ENCODE measurements around the gene REXO4.
A peak's percentile ranks its signal among the peaks of the same experiment; 100 is the strongest.

Gene REXO4

GRCh38 chr9:133382507-133383141 lies 35.2 kb downstream of the REXO4 start:
- ChIA-PET CTCF (no interaction called here), POLR2A (no interaction called here)
- peaks cover 5% of the 10 kb centered on the region for H3K4me1 ChIP-seq (ENCODE audit: control insufficient read depth, insufficient read depth, low read length)
- peak; percentile 8; the same call in 1 of the 2 replicates for TF ChIP-seq ZNF133 (tag by site-specific recombination; IDR thresholded peaks at IDR 0.05)
- no peak for TF ChIP-seq ZNF701 (tag by site-specific recombination; IDR thresholded peaks at IDR 0.05)
- TF ChIP-seq ZNF621 (tag by site-specific recombination; IDR thresholded peaks at IDR 0.05): peak; percentile 59; the same call in 1 of the 2 replicates
- no peak for TF ChIP-seq ZNF510 (tag by site-specific recombination; IDR thresholded peaks at IDR 0.05; ENCODE audit: insufficient replicate concordance)
- peak; percentile 88 for TF ChIP-seq ZNF513 (tag by site-specific recombination; IDR thresholded peaks at IDR 0.05)
- no peak for TF ChIP-seq ZNF677 (tag by site-specific recombination; IDR thresholded peaks at IDR 0.05)
- TF ChIP-seq YY2 (tag by site-specific recombination; IDR thresholded peaks at IDR 0.05): peak; percentile 63
- TF ChIP-seq ZBTB10 (tag by site-specific recombination; IDR thresholded peaks at IDR 0.05): 0 out of 2 replicates have a peak, but pooled peaks have one; percentile 19
- TF ChIP-seq ZNF114 (tag by site-specific recombination; IDR thresholded peaks at IDR 0.05): no peak
- no peak for TF ChIP-seq ZNF639 (tag by site-specific recombination; IDR thresholded peaks at IDR 0.05)
- no peak; the same call in 1 of the 2 replicates for TF ChIP-seq ZNF18 (tag by site-specific recombination; IDR thresholded peaks at IDR 0.05)
- no peak for TF ChIP-seq GFI1B (tag by site-specific recombination; IDR thresholded peaks at IDR 0.05)
- TF ChIP-seq ZBTB20 (tag by site-specific recombination; IDR thresholded peaks at IDR 0.05): peak; percentile 28; the same call in 1 of the 2 replicates
- TF ChIP-seq ZNF239 (tag by site-specific recombination; IDR thresholded peaks at IDR 0.05): peak; percentile 18; the same call in 1 of the 2 replicates
- TF ChIP-seq PATZ1 (tag by site-specific recombination; IDR thresholded peaks at IDR 0.05): no peak
- no peak for TF ChIP-seq ZNF274 (IDR thresholded peaks at IDR 0.05; ENCODE audit: low read length)
- TF ChIP-seq ZNF274 (tag by site-specific recombination; IDR thresholded peaks at IDR 0.05; ENCODE audit: borderline replicate concordance): 0 out of 2 replicates have a peak, but pooled peaks have one; percentile 53
- TF ChIP-seq SALL2 (tag by site-specific recombination; IDR thresholded peaks at IDR 0.05; ENCODE audit: borderline replicate concordance): 0 out of 2 replicates have a peak, but pooled peaks have one; percentile 66
- TF ChIP-seq ZNF354C (tag by site-specific recombination; IDR thresholded peaks at IDR 0.05; ENCODE audit: borderline replicate concordance, low read depth): no peak
- TF ChIP-seq ZNF521 (tag by site-specific recombination; IDR thresholded peaks at IDR 0.05): 0 out of 2 replicates have a peak, but pooled peaks have one; percentile 91
- TF ChIP-seq KLF17 (tag by site-specific recombination; IDR thresholded peaks at IDR 0.05): no peak
- no peak for TF ChIP-seq WT1 (tag by site-specific recombination; IDR thresholded peaks at IDR 0.05)
- peak; percentile 31; the same call in 1 of the 2 replicates for TF ChIP-seq ZNF488 (tag by site-specific recombination; IDR thresholded peaks at IDR 0.05)
- TF ChIP-seq ZNF585B (tag by site-specific recombination; IDR thresholded peaks at IDR 0.05): no peak
- TF ChIP-seq SP2 (tag by site-specific recombination; IDR thresholded peaks at IDR 0.05): no peak
- 0 out of 2 replicates have a peak, but pooled peaks have one; percentile 12 for TF ChIP-seq ZNF707 (tag by site-specific recombination; IDR thresholded peaks at IDR 0.05)
- no peak for TF ChIP-seq ZBTB17 (tag by site-specific recombination; IDR thresholded peaks at IDR 0.05)

More at GRCh38 chr9:133382507-133383141, 35.2 kb downstream of the REXO4 start:
- no peaks in the 10 kb centered on the region for H3K36me3 ChIP-seq (ENCODE audit: control insufficient read depth in 2 of 2, insufficient read depth in 1 of 2, low read length in 2 of 2)
- H3K4me3 ChIP-seq (ENCODE audit: low read depth, low read length): no peak overlapping the region
- no peak overlapping the region for H3K27ac ChIP-seq (ENCODE audit: extremely low read depth, low read depth, low read length)
- no peaks in the 10 kb centered on the region for H3K9me3 ChIP-seq (ENCODE audit: control insufficient read depth, insufficient read depth, low read depth, low read length)

All from HEK293 (cell line).